Occipital lobe (tissue), 2 donors: Measurements from ENCODE around the gene FBXO22. TPM values are rescaled to one million over a fixed set of nuclear protein-coding genes. Genes with fewer than 3 reads are reported as not detected.

Experiments used
- DNase-seq: peaks from one replicate; lab custom pipeline; 2025; lab: John Stamatoyannopoulos, UW
- total RNA-seq: library from RNA; depleted of rRNA; stranded (reverse); fragments of >200 nt; gene quantifications from one replicate; pipeline ENCODE4 v1.2.3, GENCODE V29; 2014

Gene FBXO22
- total RNA-seq, 1 donor from 2014 or later = 23.2 TPM

- no peak for DNase-seq
These were observed 14.5 kb downstream of the FBXO22 start for GRCh38 chr15:75918135-75918534.

GRCh38 chr15:75920079-75920478 is 16.4 kb downstream of the FBXO22 start:
- DNase-seq = no peak

- DNase-seq = no peak
These were observed 18.3 kb downstream of the FBXO22 start for GRCh38 chr15:75921732-75922703.

- no peak for DNase-seq
These were observed 20.1 kb downstream of the FBXO22 start for GRCh38 chr15:75923756-75924155.

GRCh38 chr15:75924576-75924975 is 20.9 kb downstream of the FBXO22 start:
- DNase-seq = no peak

GRCh38 chr15:75925440-75925839 is 21.8 kb downstream of the FBXO22 start:
- DNase-seq = no peak

GRCh38 chr15:75926931-75927330 is 23.3 kb downstream of the FBXO22 start:
- no peak for DNase-seq

- DNase-seq = no peak
These were observed 23.9 kb downstream of the FBXO22 start for GRCh38 chr15:75927601-75928000.

GRCh38 chr15:75928680-75929608 is 25.3 kb downstream of the FBXO22 start:
- no peak for DNase-seq

- no peak for DNase-seq
These were observed 26.3 kb downstream of the FBXO22 start for GRCh38 chr15:75929799-75930565.

GRCh38 chr15:75930866-75931265 is 27.2 kb downstream of the FBXO22 start:
- DNase-seq = no peak

GRCh38 chr15:75942464-75942863 is 38.8 kb downstream of the FBXO22 start:
- no peak for DNase-seq

GRCh38 chr15:75943246-75943645 is 39.6 kb downstream of the FBXO22 start:
- no peak for DNase-seq

- no peak for DNase-seq
These were observed 40.1 kb downstream of the FBXO22 start for GRCh38 chr15:75943713-75944215.

GRCh38 chr15:75945953-75946352 is 42.3 kb downstream of the FBXO22 start:
- no peak for DNase-seq

GRCh38 chr15:75947092-75947491 is 43.4 kb downstream of the FBXO22 start:
- DNase-seq = peak; percentile 22

- DNase-seq = no peak
These were observed 45.2 kb downstream of the FBXO22 start for GRCh38 chr15:75948761-75949296.

GRCh38 chr15:75952525-75952924 is 48.8 kb downstream of the FBXO22 start:
- DNase-seq = no peak

GRCh38 chr15:75955720-75956119 is 52.0 kb downstream of the FBXO22 start:
- DNase-seq = no peak

GRCh38 chr15:75961331-75961730 is 57.7 kb downstream of the FBXO22 start:
- DNase-seq = no peak

GRCh38 chr15:75966073-75966472 is 62.4 kb downstream of the FBXO22 start:
- DNase-seq = no peak
